Neural cell (in vitro differentiated cells): Measurements from ENCODE around the gene LMO1.

ENCODE experiments used
- CTCF ChIP-seq: fragments of 450-650 bp; IDR thresholded peaks from 2 replicates; pipeline ENCODE4 v1.5.1; 2014; ENCODE audit warnings: antibody characterized with exemption, mild to moderate bottlenecking, moderate library complexity; ENCODE audit not compliant: poor library complexity, severe bottlenecking
- EP300 ChIP-seq: fragments of 450-650 bp; conservative IDR thresholded peaks from 2 replicates; pipeline ENCODE4 v1.6.1; 2014; ENCODE audit warnings: antibody characterized with exemption, mild to moderate bottlenecking, moderate library complexity; ENCODE audit not compliant: poor library complexity, severe bottlenecking
- EZH2 ChIP-seq: fragments of 200-600, 300-800 bp; shearing (Covaris generic), sonication (generic); IDR thresholded peaks from 2 replicates; pipeline ENCODE4 v1.6.1; 2014; ENCODE audit warnings: antibody characterized with exemption, low read length, borderline replicate concordance, mild to moderate bottlenecking; ENCODE audit not compliant: insufficient read depth, poor library complexity, severe bottlenecking
- MXI1 ChIP-seq: fragments of 450-650 bp; conservative IDR thresholded peaks from 2 replicates; pipeline ENCODE4 v1.6.1; 2014; ENCODE audit warnings: antibody characterized with exemption, mild to moderate bottlenecking; ENCODE audit not compliant: poor library complexity, severe bottlenecking
- RAD21 ChIP-seq: fragments of 450-650 bp; conservative IDR thresholded peaks from 2 replicates; pipeline ENCODE4 v1.6.1; 2014; ENCODE audit warnings: antibody characterized with exemption, mild to moderate bottlenecking, moderate library complexity
- REST ChIP-seq: IDR thresholded peaks from 2 replicates; pipeline ENCODE4 v1.6.1; 2012; ENCODE audit warnings: borderline replicate concordance
- SMC3 ChIP-seq: fragments of 450-650 bp; conservative IDR thresholded peaks from 2 replicates; pipeline ENCODE4 v1.6.1; 2014; ENCODE audit warnings: antibody characterized with exemption, mild to moderate bottlenecking, moderate library complexity; ENCODE audit not compliant: poor library complexity

- TF ChIP-seq CTCF = no peak
- no peak for TF ChIP-seq SMC3
- no peak for TF ChIP-seq REST
- no peak for TF ChIP-seq MXI1
- no peak for TF ChIP-seq EZH2
- TF ChIP-seq RAD21 = no peak
- no peak for TF ChIP-seq EP300
These were observed 40.2 kb downstream of the LMO1 start for GRCh38 chr11:8223513-8223900.
